ENCODE data around the gene C2CD4A.

The C2CD4A gene, protein sequence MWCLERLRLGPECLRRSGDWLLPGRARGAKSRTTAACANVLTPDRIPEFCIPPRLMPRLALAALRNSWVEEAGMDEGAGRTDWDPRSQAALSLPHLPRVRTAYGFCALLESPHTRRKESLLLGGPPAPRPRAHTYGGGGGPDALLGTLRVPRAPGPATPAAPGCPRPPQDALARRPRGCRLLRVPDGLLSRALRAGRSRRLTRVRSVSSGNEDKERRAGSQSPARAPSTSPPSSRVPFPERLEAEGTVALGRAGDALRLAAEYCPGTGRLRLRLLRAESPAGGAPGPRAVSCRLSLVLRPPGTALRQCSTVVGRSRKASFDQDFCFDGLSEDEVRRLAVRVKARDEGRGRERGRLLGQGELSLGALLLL

DNA sequence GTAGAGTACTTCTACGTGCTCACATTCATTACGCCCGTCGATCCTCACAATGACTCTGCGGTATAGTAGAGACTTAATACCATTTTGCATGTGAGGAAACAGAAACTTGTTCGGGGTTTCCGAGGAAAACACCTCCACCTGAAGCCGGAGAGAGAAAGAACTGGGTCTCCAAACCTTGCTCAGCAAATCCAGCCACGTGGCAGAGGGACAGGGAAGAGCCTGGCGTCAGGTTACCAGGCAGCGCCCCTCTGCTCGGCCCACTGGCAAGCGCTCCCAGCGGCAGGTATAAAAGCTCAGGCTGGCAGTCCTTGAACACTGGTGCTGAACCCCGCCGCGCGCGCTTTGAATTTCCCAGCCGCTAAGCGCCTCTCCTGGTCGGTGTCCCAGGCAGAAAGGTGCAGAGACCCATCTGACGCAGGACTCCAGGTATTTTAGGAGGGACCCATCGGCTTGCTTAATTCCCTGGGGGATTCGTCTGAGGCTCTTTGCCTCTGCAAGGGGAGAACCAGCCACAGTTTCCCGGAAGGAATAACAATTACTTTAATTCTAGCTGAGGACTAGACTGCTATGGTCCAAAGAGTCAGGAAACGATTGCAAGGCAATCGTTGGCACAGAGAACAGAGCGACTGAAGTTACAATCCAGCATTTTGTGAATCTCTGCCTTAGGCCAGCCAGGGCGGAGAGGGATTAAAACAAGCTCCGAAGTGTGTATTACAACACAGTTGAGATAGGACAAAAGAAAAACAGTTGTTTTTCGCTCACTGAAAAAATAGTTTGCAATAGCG is at the start of gene C2CD4A:
TSS of gene C2CD4A (plus strand) at position 315 of the 785 bp plus-strand sequence. CDS start 637 bp downstream, outside the sequence.
- TF ChIP-seq, protein P1, sequence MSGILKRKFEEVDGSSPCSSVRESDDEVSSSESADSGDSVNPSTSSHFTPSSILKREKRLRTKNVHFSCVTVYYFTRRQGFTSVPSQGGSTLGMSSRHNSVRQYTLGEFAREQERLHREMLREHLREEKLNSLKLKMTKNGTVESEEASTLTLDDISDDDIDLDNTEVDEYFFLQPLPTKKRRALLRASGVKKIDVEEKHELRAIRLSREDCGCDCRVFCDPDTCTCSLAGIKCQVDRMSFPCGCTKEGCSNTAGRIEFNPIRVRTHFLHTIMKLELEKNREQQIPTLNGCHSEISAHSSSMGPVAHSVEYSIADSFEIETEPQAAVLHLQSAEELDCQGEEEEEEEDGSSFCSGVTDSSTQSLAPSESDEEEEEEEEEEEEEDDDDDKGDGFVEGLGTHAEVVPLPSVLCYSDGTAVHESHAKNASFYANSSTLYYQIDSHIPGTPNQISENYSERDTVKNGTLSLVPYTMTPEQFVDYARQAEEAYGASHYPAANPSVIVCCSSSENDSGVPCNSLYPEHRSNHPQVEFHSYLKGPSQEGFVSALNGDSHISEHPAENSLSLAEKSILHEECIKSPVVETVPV (CRISPR knock-in tag; IDR thresholded peaks at IDR 0.05): no peak
- TF ChIP-seq, protein P2, sequence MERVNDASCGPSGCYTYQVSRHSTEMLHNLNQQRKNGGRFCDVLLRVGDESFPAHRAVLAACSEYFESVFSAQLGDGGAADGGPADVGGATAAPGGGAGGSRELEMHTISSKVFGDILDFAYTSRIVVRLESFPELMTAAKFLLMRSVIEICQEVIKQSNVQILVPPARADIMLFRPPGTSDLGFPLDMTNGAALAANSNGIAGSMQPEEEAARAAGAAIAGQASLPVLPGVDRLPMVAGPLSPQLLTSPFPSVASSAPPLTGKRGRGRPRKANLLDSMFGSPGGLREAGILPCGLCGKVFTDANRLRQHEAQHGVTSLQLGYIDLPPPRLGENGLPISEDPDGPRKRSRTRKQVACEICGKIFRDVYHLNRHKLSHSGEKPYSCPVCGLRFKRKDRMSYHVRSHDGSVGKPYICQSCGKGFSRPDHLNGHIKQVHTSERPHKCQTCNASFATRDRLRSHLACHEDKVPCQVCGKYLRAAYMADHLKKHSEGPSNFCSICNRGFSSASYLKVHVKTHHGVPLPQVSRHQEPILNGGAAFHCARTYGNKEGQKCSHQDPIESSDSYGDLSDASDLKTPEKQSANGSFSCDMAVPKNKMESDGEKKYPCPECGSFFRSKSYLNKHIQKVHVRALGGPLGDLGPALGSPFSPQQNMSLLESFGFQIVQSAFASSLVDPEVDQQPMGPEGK (CRISPR knock-in tag; IDR thresholded peaks at IDR 0.05; ENCODE audit: borderline replicate concordance): no peak
- TF ChIP-seq, protein P3, sequence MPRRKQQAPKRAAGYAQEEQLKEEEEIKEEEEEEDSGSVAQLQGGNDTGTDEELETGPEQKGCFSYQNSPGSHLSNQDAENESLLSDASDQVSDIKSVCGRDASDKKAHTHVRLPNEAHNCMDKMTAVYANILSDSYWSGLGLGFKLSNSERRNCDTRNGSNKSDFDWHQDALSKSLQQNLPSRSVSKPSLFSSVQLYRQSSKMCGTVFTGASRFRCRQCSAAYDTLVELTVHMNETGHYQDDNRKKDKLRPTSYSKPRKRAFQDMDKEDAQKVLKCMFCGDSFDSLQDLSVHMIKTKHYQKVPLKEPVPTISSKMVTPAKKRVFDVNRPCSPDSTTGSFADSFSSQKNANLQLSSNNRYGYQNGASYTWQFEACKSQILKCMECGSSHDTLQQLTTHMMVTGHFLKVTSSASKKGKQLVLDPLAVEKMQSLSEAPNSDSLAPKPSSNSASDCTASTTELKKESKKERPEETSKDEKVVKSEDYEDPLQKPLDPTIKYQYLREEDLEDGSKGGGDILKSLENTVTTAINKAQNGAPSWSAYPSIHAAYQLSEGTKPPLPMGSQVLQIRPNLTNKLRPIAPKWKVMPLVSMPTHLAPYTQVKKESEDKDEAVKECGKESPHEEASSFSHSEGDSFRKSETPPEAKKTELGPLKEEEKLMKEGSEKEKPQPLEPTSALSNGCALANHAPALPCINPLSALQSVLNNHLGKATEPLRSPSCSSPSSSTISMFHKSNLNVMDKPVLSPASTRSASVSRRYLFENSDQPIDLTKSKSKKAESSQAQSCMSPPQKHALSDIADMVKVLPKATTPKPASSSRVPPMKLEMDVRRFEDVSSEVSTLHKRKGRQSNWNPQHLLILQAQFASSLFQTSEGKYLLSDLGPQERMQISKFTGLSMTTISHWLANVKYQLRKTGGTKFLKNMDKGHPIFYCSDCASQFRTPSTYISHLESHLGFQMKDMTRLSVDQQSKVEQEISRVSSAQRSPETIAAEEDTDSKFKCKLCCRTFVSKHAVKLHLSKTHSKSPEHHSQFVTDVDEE (CRISPR knock-in tag; IDR thresholded peaks at IDR 0.05): no peak
- no peak for TF ChIP-seq ZC3H10 (CRISPR knock-in tag; IDR thresholded peaks at IDR 0.05)
- no peak for TF ChIP-seq BACH2 (CRISPR knock-in tag; IDR thresholded peaks at IDR 0.05; ENCODE audit: borderline replicate concordance)
- TF ChIP-seq SNAI2 (CRISPR knock-in tag; IDR thresholded peaks at IDR 0.05): no peak
- no peak for TF ChIP-seq ZNF8 (CRISPR knock-in tag; IDR thresholded peaks at IDR 0.05)
- TF ChIP-seq CSDC2 (CRISPR knock-in tag; IDR thresholded peaks at IDR 0.05): no peak
- TF ChIP-seq PPARA (CRISPR knock-in tag; IDR thresholded peaks at IDR 0.05; ENCODE audit: borderline replicate concordance): no peak
- TF ChIP-seq GLIS3 (CRISPR knock-in tag; IDR thresholded peaks at IDR 0.05): no peak
- TF ChIP-seq, protein P4, sequence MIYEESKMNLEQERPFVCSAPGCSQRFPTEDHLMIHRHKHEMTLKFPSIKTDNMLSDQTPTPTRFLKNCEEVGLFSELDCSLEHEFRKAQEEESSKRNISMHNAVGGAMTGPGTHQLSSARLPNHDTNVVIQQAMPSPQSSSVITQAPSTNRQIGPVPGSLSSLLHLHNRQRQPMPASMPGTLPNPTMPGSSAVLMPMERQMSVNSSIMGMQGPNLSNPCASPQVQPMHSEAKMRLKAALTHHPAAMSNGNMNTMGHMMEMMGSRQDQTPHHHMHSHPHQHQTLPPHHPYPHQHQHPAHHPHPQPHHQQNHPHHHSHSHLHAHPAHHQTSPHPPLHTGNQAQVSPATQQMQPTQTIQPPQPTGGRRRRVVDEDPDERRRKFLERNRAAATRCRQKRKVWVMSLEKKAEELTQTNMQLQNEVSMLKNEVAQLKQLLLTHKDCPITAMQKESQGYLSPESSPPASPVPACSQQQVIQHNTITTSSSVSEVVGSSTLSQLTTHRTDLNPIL (CRISPR knock-in tag; IDR thresholded peaks at IDR 0.05; ENCODE audit: low read depth): no peak
- no peak for TF ChIP-seq RARB (CRISPR knock-in tag; IDR thresholded peaks at IDR 0.05)
- no peak for TF ChIP-seq TOX (CRISPR knock-in tag; IDR thresholded peaks at IDR 0.05; ENCODE audit: borderline replicate concordance)
- no peak for TF ChIP-seq ZNF565 (CRISPR knock-in tag; conservative IDR thresholded peaks at IDR 0.05; ENCODE audit: low read depth)

DNA sequence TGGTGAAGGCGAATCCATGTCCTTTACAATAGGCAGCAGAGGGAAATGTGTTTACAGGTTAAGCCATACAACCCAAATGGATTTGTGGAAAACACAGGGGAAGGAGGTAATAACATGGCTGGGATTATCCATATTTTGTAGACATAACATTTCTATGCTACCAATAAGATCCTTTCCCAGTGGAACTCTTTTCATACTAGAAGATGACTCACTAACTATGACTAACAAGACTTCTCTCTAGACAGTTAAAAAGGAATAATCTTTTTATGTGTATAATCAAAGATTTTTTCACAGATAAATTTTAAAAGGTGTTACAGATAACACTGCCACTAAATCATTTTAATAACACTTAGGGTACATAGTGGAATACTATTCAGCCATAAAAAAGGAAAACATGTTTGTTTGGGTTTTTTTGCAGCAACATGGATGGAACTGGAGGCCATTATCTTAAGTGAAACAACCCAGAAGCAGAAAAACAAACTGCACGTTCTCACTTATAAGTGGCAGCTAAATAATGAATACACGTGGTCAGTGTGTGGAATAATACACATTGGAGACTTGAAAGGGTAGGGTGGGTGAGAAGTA is 46.1 kb upstream of the C2CD4A start:
- no peak for TF ChIP-seq ZNF565 (CRISPR knock-in tag; conservative IDR thresholded peaks at IDR 0.05; ENCODE audit: low read depth)
- TF ChIP-seq OSR1 (CRISPR knock-in tag; IDR thresholded peaks at IDR 0.05): no peak
- TF ChIP-seq RARB (CRISPR knock-in tag; IDR thresholded peaks at IDR 0.05): no peak
- TF ChIP-seq TOX (CRISPR knock-in tag; IDR thresholded peaks at IDR 0.05; ENCODE audit: borderline replicate concordance): no peak
- TF ChIP-seq, protein P3 (CRISPR knock-in tag; IDR thresholded peaks at IDR 0.05): no peak
- TF ChIP-seq, protein P4 (CRISPR knock-in tag; IDR thresholded peaks at IDR 0.05; ENCODE audit: low read depth): no peak
- TF ChIP-seq BACH2 (CRISPR knock-in tag; IDR thresholded peaks at IDR 0.05; ENCODE audit: borderline replicate concordance): no peak
- no peak for TF ChIP-seq ZFP3 (CRISPR knock-in tag; IDR thresholded peaks at IDR 0.05)
- TF ChIP-seq ISL1 (CRISPR knock-in tag; IDR thresholded peaks at IDR 0.05): no peak
- no peak for TF ChIP-seq ZFP30 (CRISPR knock-in tag; IDR thresholded peaks at IDR 0.05)
- TF ChIP-seq, protein P1 (CRISPR knock-in tag; IDR thresholded peaks at IDR 0.05): no peak
- TF ChIP-seq CSDC2 (CRISPR knock-in tag; IDR thresholded peaks at IDR 0.05): no peak
- TF ChIP-seq ZNF70 (CRISPR knock-in tag; IDR thresholded peaks at IDR 0.05): no peak
- no peak for TF ChIP-seq PPARA (CRISPR knock-in tag; IDR thresholded peaks at IDR 0.05; ENCODE audit: borderline replicate concordance)
- no peak for TF ChIP-seq ZC3H10 (CRISPR knock-in tag; IDR thresholded peaks at IDR 0.05)
- no peak for TF ChIP-seq SNAI2 (CRISPR knock-in tag; IDR thresholded peaks at IDR 0.05)
- no peak for TF ChIP-seq TCF4 (CRISPR knock-in tag; IDR thresholded peaks at IDR 0.05; ENCODE audit: borderline replicate concordance)
- TF ChIP-seq ZNF8 (CRISPR knock-in tag; IDR thresholded peaks at IDR 0.05): no peak
- no peak for TF ChIP-seq ESRRG (CRISPR knock-in tag; IDR thresholded peaks at IDR 0.05)
- no peak for ATAC-seq

More for the DNA sequence above, at the start of gene C2CD4A:
- no peak for ATAC-seq
